Activated B cell treated with CpG ODN at 0.5 μM for 24 hours (primary cell): ENCODE results near the gene LAMP1. TPM values are rescaled to one million over a fixed set of nuclear protein-coding genes. Genes with fewer than 3 reads are reported as not detected.

Experiments
- ATAC-seq: fragments of 200-7000 bp; cut with Tn5 transposase; one replicate; pipeline ENCODE4 v1.10.0; 2021; ENCODE audit warnings: low read depth, mild to moderate bottlenecking, moderate library complexity
- CTCF ChIA-PET: fragments of 350-600 bp; sonication (Branson Sonifier 250); formaldehyde crosslinking; loops from one replicate; lab custom pipeline; 2021; ENCODE audit warnings: antibody characterized with exemption; lab: Charles Lee
- POLR2A ChIA-PET: fragments of 350-600 bp; sonication (Branson Sonifier 250); formaldehyde crosslinking; loops from one replicate; lab custom pipeline; 2021; ENCODE audit warnings: antibody characterized with exemption; lab: Charles Lee
- DNase-seq: peaks from one replicate; pipeline ENCODE4 v3.0.0; 2022
- H3K27ac Mint-ChIP-seq: one replicate; pipeline ENCODE4 v1.8.0; 2020; ENCODE audit warnings: mixed read lengths
- H3K27me3 Mint-ChIP-seq: one replicate; pipeline ENCODE4 v1.8.0; 2021; ENCODE audit warnings: mixed read lengths
- H3K36me3 Mint-ChIP-seq: one replicate; pipeline ENCODE4 v1.8.0; 2021; ENCODE audit warnings: low read depth, mixed read lengths
- H3K4me1 Mint-ChIP-seq: one replicate; pipeline ENCODE4 v1.8.0; 2021; ENCODE audit warnings: mixed read lengths
- H3K4me3 Mint-ChIP-seq: one replicate; pipeline ENCODE4 v1.8.0; 2020; ENCODE audit warnings: mild to moderate bottlenecking, mixed read lengths
- H3K9me3 Mint-ChIP-seq: one replicate; pipeline ENCODE4 v1.8.0; 2020; ENCODE audit warnings: mixed read lengths
- CTCF ChIP-seq: fragments of 200-600 bp; IDR thresholded peaks from one replicate; pipeline ENCODE4 v1.8.0; 2022; ENCODE audit warnings: antibody characterized with exemption, mild to moderate bottlenecking
- intact Hi-C: fragments of 100-400 bp; cut with micrococcal nuclease; formaldehyde crosslinking; loops from one replicate; pipeline ENCODE4 v1.15.1; 2024
- total RNA-seq: library from RNA; stranded (reverse); gene quantifications from 2 replicates; pipeline ENCODE4 v1.2.3, GENCODE V29; 2022

LAMP1 gene
- total RNA-seq, 1 donor from 2014 or later, result 86.2 TPM

DNA sequence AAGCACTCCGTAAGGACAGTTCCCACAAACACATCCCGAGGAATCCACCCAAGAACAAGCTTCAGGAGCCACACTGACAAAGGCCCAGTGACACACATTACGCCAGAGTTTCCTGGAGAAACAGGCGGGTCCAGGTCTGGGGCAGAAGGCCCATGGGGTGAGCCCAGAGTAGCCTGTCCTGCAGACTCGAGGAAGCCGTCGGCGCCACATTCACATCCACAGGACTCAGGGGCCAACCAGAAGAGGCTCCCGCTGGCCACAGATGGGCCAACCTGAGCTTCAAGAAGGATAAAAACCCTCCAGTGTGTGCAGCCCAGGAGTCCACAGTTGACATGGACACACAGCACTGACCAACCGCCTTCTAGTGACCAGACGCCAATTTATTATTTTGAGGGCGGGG lies 35.6 kb downstream of the LAMP1 start:
- ChIA-PET CTCF (no interaction called here), POLR2A (no interaction called here)

DNA sequence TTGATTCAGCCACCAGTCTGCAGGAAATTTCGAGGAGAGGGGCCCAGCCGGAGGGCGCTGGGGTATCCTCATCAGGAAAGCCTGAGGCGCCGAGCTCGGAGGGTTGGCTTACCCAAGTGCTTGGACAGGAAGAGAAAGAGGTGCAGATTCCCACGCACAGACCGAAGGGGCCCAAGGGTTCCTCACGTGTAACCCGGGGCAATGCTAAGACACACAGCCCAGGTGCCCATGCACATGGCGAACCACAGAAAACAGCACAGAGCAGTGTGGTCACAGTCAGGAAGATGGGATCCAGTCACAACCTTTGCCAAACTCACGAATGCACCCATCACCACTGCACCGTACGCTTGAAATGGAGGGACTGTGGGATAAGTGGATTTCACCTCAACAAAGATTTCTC lies 36.0 kb downstream of the LAMP1 start:
- Mint-ChIP-seq H3K4me1 (no peaks in the 10 kb centered on the region), H3K27me3 (no peaks in the 10 kb centered on the region), H3K27ac (no peak overlapping the region), H3K4me3 (no peak overlapping the region), H3K36me3 (no peaks in the 10 kb centered on the region), H3K9me3 (no peaks in the 10 kb centered on the region)
- intact Hi-C loops, result no loop called here
- POLR2A ChIA-PET, result no interaction called here
- TF ChIP-seq CTCF, result no peak
- CTCF ChIA-PET, result no interaction called here
- DNase-seq (no peak), ATAC-seq (no peak)

More for the DNA sequence above, 35.6 kb downstream of the LAMP1 start:
- intact Hi-C loops, result no loop called here
- DNase-seq (no peak), ATAC-seq (no peak)
- H3K4me3 Mint-ChIP-seq, result no peak overlapping the region
- H3K36me3 Mint-ChIP-seq, result no peaks in the 10 kb centered on the region
- TF ChIP-seq CTCF, result no peak
- H3K9me3 Mint-ChIP-seq, result no peaks in the 10 kb centered on the region
- H3K4me1 Mint-ChIP-seq, result no peaks in the 10 kb centered on the region
- H3K27ac Mint-ChIP-seq, result no peak overlapping the region
- H3K27me3 Mint-ChIP-seq, result no peaks in the 10 kb centered on the region

GRCh38 chr13:113337556-113337955 lies 40.5 kb downstream of the LAMP1 start:
- no peaks in the 10 kb centered on the region for H3K9me3 Mint-ChIP-seq
- intact Hi-C loops, result no loop called here

DNA sequence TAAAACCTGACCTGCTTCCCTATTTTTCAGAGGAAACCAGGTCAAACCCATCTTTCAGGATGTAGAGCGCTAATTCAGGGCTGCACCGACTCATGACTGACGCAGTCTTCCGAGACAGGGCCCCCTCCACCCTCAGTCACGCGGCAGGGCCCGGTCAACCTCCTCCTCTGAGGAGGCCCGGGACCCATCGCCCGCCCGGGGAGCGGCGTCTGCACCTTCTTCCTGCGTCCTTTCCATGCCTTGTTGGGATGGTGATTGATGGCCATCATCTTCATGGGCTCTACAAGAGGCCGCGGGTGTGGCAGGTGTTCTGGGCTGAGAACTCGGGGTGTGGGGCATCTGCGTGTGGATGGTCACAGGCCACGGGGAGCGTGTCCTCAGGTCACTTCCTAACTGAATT lies 40.9 kb downstream of the LAMP1 start:
- Mint-ChIP-seq H3K27ac (no peak overlapping the region), H3K4me1 (no peaks in the 10 kb centered on the region), H3K4me3 (no peak overlapping the region), H3K36me3 (no peaks in the 10 kb centered on the region), H3K27me3 (peaks cover 5% of the 10 kb centered on the region), H3K9me3 (no peaks in the 10 kb centered on the region)
- no peak for DNase-seq
- ChIA-PET POLR2A (no interaction called here), CTCF (no interaction called here)
- TF ChIP-seq CTCF, result no peak
- no peak for ATAC-seq
- intact Hi-C loops, result no loop called here

More at GRCh38 chr13:113337556-113337955, 40.5 kb downstream of the LAMP1 start:
- no peak for ATAC-seq
- H3K4me1 Mint-ChIP-seq, result no peaks in the 10 kb centered on the region
- POLR2A ChIA-PET, result no interaction called here
- H3K4me3 Mint-ChIP-seq, result no peak overlapping the region
- no peaks in the 10 kb centered on the region for H3K36me3 Mint-ChIP-seq
- H3K27me3 Mint-ChIP-seq, result peaks cover 2% of the 10 kb centered on the region
- no peak for DNase-seq
- CTCF ChIA-PET, result no interaction called here
- no peak overlapping the region for H3K27ac Mint-ChIP-seq
- TF ChIP-seq CTCF, result no peak

- ChIA-PET POLR2A (no interaction called here), CTCF (no interaction called here)
- Mint-ChIP-seq H3K27ac (no peak overlapping the region), H3K4me3 (no peak overlapping the region), H3K27me3 (peaks cover 5% of the 10 kb centered on the region), H3K4me1 (no peaks in the 10 kb centered on the region), H3K36me3 (no peaks in the 10 kb centered on the region), H3K9me3 (no peaks in the 10 kb centered on the region)
- intact Hi-C loops, result no loop called here
- DNase-seq, result no peak
- TF ChIP-seq CTCF, result no peak
- no peak for ATAC-seq
Observed at GRCh38 chr13:113338451-113338850, 41.4 kb downstream of the LAMP1 start.
